GM06990 (cell line): ENCODE data around the gene SCN7A.

Experiments used
- DNase-seq: peaks from one replicate; pipeline ENCODE4 v3.0.0-alpha.2; 2011; ENCODE audit not compliant: insufficient read length; ENCODE audit errors: extremely low read depth
- H3K27me3 ChIP-seq: replicated peaks from 2 replicates; pipeline ENCODE4 v1.6.0; 2011; ENCODE audit warnings: low read length; ENCODE audit not compliant: control insufficient read depth, insufficient read depth
- H3K36me3 ChIP-seq: 2 replicates; pipeline ENCODE4 v1.5.1; 2011; ENCODE audit warnings: low read length; ENCODE audit not compliant: control insufficient read depth, insufficient read depth
- H3K4me3 ChIP-seq: replicated peaks from 2 replicates; pipeline ENCODE4 v1.5.1; 2011; ENCODE audit warnings: low read depth, mild to moderate bottlenecking, control low read depth, low read length
- CTCF ChIP-seq: IDR thresholded peaks from 2 replicates; pipeline ENCODE4 v1.5.1; 2011; ENCODE audit warnings: low read length, control low read depth, mild to moderate bottlenecking, inconsistent platforms; ENCODE audit not compliant: insufficient read depth, poor library complexity, severe bottlenecking

The SCN7A gene

GRCh38 chr2:166357068-166357949 is 136.7 kb downstream of the SCN7A start:
- H3K4me3 ChIP-seq, result no peak overlapping the region
- H3K27me3 ChIP-seq, result no peaks in the 10 kb centered on the region
- no peak for TF ChIP-seq CTCF
- no peaks in the 10 kb centered on the region for H3K36me3 ChIP-seq
- DNase-seq, result no peak
